B cell (primary cell): Measurements from ENCODE around the gene SLC8A3. TPM values are rescaled to one million over a fixed set of nuclear protein-coding genes. Genes with fewer than 3 reads are reported as not detected.

ENCODE experiments used
- ATAC-seq: fragments of 200-7000 bp; cut with Tn5 transposase; one replicate; pipeline ENCODE4 v1.10.0; 2021; ENCODE audit warnings: low read depth, mild to moderate bottlenecking, moderate number of reproducible peaks, moderate library complexity
- CTCF ChIA-PET: fragments of 350-600 bp; sonication (Branson Sonifier 250); formaldehyde crosslinking; loops from one replicate; lab custom pipeline; 2021; ENCODE audit warnings: antibody characterized with exemption, inconsistent platforms; lab: Charles Lee
- POLR2A ChIA-PET: fragments of 350-600 bp; sonication (Branson Sonifier 250); formaldehyde crosslinking; loops from one replicate; lab custom pipeline; 2021; ENCODE audit warnings: antibody characterized with exemption; lab: Charles Lee
- DNase-seq: peaks from one replicate; pipeline ENCODE4 v3.0.0; 2013
- H2AFZ ChIP-seq: 2 replicates; pipeline ENCODE4 v1.6.1; 2012; ENCODE audit warnings: mild to moderate bottlenecking, low read depth, low read length; ENCODE audit not compliant: insufficient read depth, poor library complexity, severe bottlenecking
- H3K27ac ChIP-seq, 2 donors: 1 replicate in 1 of 2; 2 replicates in 1 of 2; pipeline ENCODE4 v1.5.1; 2012 to 2013; ENCODE audit warnings: low read length in 2 of 2, mild to moderate bottlenecking in 2 of 2, moderate library complexity in 1 of 2
- H3K27me3 ChIP-seq, 4 experiments: fragments of 200-600 bp in 1 of 4; sonication (generic) in 1 of 4; replicated peaks in 1 of 4; 1 replicate in 2 of 4; 2 replicates in 2 of 4; pipeline versions ENCODE4 v1.6.1 to v1.7.0; 2013 to 2016; ENCODE audit warnings: low read length in 3 of 4, mild to moderate bottlenecking in 2 of 4, mixed read lengths in 1 of 4, moderate library complexity in 1 of 4; ENCODE audit not compliant: insufficient read depth in 4 of 4, control insufficient read depth in 3 of 4; ENCODE audit errors: control extremely low read depth in 1 of 4
- H3K36me3 ChIP-seq, 2 experiments: replicated peaks in 1 of 2; 1 replicate in 1 of 2; 2 replicates in 1 of 2; pipeline versions ENCODE4 v1.6.1 to v1.7.1; 2013; ENCODE audit warnings: low read length in 1 of 2; ENCODE audit not compliant: insufficient read depth in 2 of 2, control insufficient read depth in 1 of 2; ENCODE audit errors: control extremely low read depth in 1 of 2, extremely low read depth in 1 of 2
- H3K4me1 ChIP-seq, 2 donors: fragments of 200-600 bp in 1 of 2; sonication (generic) in 1 of 2; 1 replicate in 1 of 2; 2 replicates in 1 of 2; pipeline versions ENCODE4 v1.5.1 to v1.6.1; 2013 to 2017; ENCODE audit warnings: low read length in 2 of 2; ENCODE audit not compliant: control insufficient read depth in 2 of 2, insufficient read depth in 2 of 2
- H3K4me2 ChIP-seq: replicated peaks from 2 replicates; pipeline ENCODE3; 2012; ENCODE audit warnings: mild to moderate bottlenecking, low read depth, low read length; ENCODE audit not compliant: poor library complexity, severe bottlenecking
- H3K4me3 ChIP-seq, 5 experiments: fragments of 200-600 bp in 1 of 5; sonication (generic) in 1 of 5; 1 replicate in 3 of 5; 2 replicates in 2 of 5; pipeline versions ENCODE4 v1.5.1 to v1.7.0; 2011 to 2016; ENCODE audit warnings: low read length in 4 of 5, mild to moderate bottlenecking in 4 of 5, low read depth in 2 of 5, control low read depth in 1 of 5, moderate library complexity in 1 of 5; ENCODE audit not compliant: insufficient read depth in 1 of 5; ENCODE audit errors: control extremely low read depth in 1 of 5, extremely low read depth in 1 of 5
- H3K79me2 ChIP-seq: fragments of 200-600 bp; sonication (generic); one replicate; pipeline ENCODE4 v1.6.0; 2016; ENCODE audit warnings: low read length; ENCODE audit not compliant: control insufficient read depth, insufficient read depth
- H3K9ac ChIP-seq: fragments of 200-600 bp; sonication (generic); 2 replicates; pipeline ENCODE4 v1.6.1; 2017; ENCODE audit warnings: mild to moderate bottlenecking, low read length, moderate library complexity
- H3K9me3 ChIP-seq, 3 donors: one replicate each; pipeline versions ENCODE4 v1.6.1 to v1.7.1; 2013; ENCODE audit warnings: low read length in 2 of 3; ENCODE audit not compliant: control insufficient read depth in 2 of 3, insufficient read depth in 1 of 3; ENCODE audit errors: control extremely low read depth in 1 of 3
- H4K20me1 ChIP-seq: 2 replicates; pipeline ENCODE4 v1.6.0; 2012; ENCODE audit warnings: mild to moderate bottlenecking, low read length; ENCODE audit not compliant: insufficient read depth, control insufficient read depth, poor library complexity, severe bottlenecking
- H3K27ac Mint-ChIP-seq: one replicate; pipeline ENCODE4 v1.8.0; 2021; ENCODE audit warnings: mixed read lengths
- H3K27me3 Mint-ChIP-seq: one replicate; pipeline ENCODE4 v1.8.0; 2021; ENCODE audit warnings: mixed read lengths
- H3K4me1 Mint-ChIP-seq: one replicate; pipeline ENCODE4 v1.8.0; 2021; ENCODE audit warnings: mixed read lengths
- H3K4me3 Mint-ChIP-seq: one replicate; pipeline ENCODE4 v1.8.0; 2021; ENCODE audit warnings: mixed read lengths
- H3K9me3 Mint-ChIP-seq: one replicate; pipeline ENCODE4 v1.8.0; 2022; ENCODE audit warnings: mixed read lengths; ENCODE audit not compliant: insufficient read depth
- EZH2 ChIP-seq: IDR thresholded peaks from 2 replicates; pipeline ENCODE4 v1.6.1; 2012; ENCODE audit warnings: borderline replicate concordance, low read depth, mild to moderate bottlenecking, moderate library complexity, low read length; ENCODE audit not compliant: insufficient read depth, poor library complexity, severe bottlenecking
- WGBS: methylation state at CpG from one replicate; pipeline ENCODE4 v1.1.5; 2013; ENCODE audit warnings: missing lambda C conversion rate; ENCODE audit not compliant: insufficient coverage; 5-methylcytosine and 5-hydroxymethylcytosine counted together
- intact Hi-C: fragments of 100-400 bp; cut with micrococcal nuclease; formaldehyde crosslinking; loops from one replicate; pipeline ENCODE4 v1.10.0; 2022
- polyA plus RNA-seq: library from polyadenylated mRNA; depleted of rRNA; stranded (reverse); fragments of >200 nt; gene quantifications from 2 replicates; pipeline ENCODE4 v1.2.3, GENCODE V29; 2012
- total RNA-seq, 2 donors: library from RNA; stranded (reverse); fragments of 120-200 nt in 1 of 2; gene quantifications; 1 replicate in 1 of 2; 2 replicates in 1 of 2; pipeline versions ENCODE4 v1.2.3 to v1.2.4, GENCODE V29; 2013 to 2022
- TF ChIP-seq, protein P1 (sequence below): fragments of 200-600 bp; IDR thresholded peaks from one replicate; pipeline ENCODE4 v1.8.0; 2022; ENCODE audit warnings: antibody characterized with exemption, mild to moderate bottlenecking

The SLC8A3 gene
- total and polyA plus RNA-seq, 2 donors (not counting 1 experiment from before 2014, with no cell fraction given): 0.07 to 0.09 TPM

DNA sequence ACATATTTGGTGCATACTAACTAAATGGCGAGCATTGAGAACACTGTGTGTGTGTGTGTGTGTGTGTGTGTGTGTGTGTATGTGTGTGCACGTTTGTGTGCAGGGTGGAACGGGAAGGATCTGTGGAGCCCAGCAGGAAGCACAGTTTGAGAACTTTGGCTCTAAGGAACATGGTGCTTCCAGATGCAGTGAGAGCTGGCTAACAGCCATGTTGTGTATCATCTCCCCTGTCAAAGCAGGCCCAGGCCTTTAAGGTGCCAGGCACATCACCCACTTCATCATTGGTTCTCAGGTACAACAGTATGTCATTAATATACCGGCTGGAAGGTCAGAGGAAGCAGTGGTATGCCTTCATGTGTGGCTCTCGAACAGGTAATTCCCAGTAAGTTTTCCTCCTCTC, 72.5 kb downstream of the SLC8A3 start:
- no peak overlapping the region for H3K9ac ChIP-seq
- H3K27ac Mint-ChIP-seq: no peak overlapping the region
- no peaks in the 10 kb centered on the region for H3K9me3 Mint-ChIP-seq
- CTCF ChIA-PET: interaction anchor here (1.6 kb wide), 1 partner anchor 88 kb away, joined by 3 read pairs; no protein-coding TSS in a partner anchor
- H3K27me3 ChIP-seq: peaks cover 0 to 4% (median 0%) of the 10 kb centered on the region in 4 experiments
- H2AFZ ChIP-seq: no peak overlapping the region
- DNase-seq: no peak
- no peak overlapping the region for H3K4me2 ChIP-seq
- POLR2A ChIA-PET: no interaction called here
- intact Hi-C loops: no loop called here
- peaks cover 14% of the 10 kb centered on the region for H3K27me3 Mint-ChIP-seq
- no peaks in the 10 kb centered on the region for H3K79me2 ChIP-seq
- peaks cover 5% of the 10 kb centered on the region for H3K4me1 Mint-ChIP-seq
- no peaks in the 10 kb centered on the region for H3K36me3 ChIP-seq
- TF ChIP-seq EZH2: no peak
- TF ChIP-seq, protein P1, sequence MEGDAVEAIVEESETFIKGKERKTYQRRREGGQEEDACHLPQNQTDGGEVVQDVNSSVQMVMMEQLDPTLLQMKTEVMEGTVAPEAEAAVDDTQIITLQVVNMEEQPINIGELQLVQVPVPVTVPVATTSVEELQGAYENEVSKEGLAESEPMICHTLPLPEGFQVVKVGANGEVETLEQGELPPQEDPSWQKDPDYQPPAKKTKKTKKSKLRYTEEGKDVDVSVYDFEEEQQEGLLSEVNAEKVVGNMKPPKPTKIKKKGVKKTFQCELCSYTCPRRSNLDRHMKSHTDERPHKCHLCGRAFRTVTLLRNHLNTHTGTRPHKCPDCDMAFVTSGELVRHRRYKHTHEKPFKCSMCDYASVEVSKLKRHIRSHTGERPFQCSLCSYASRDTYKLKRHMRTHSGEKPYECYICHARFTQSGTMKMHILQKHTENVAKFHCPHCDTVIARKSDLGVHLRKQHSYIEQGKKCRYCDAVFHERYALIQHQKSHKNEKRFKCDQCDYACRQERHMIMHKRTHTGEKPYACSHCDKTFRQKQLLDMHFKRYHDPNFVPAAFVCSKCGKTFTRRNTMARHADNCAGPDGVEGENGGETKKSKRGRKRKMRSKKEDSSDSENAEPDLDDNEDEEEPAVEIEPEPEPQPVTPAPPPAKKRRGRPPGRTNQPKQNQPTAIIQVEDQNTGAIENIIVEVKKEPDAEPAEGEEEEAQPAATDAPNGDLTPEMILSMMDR: no peak
- ATAC-seq: no peak
- 78% methylated on average over 4 of the region's 5 CpGs for WGBS
- no peak overlapping the region for H3K27ac ChIP-seq
- H3K4me3 Mint-ChIP-seq: no peak overlapping the region
- H3K9me3 ChIP-seq: no peaks in the 10 kb centered on the region
- no peaks in the 10 kb centered on the region for H4K20me1 ChIP-seq
- H3K4me3 ChIP-seq: no peak overlapping the region
- no peaks in the 10 kb centered on the region for H3K4me1 ChIP-seq

DNA sequence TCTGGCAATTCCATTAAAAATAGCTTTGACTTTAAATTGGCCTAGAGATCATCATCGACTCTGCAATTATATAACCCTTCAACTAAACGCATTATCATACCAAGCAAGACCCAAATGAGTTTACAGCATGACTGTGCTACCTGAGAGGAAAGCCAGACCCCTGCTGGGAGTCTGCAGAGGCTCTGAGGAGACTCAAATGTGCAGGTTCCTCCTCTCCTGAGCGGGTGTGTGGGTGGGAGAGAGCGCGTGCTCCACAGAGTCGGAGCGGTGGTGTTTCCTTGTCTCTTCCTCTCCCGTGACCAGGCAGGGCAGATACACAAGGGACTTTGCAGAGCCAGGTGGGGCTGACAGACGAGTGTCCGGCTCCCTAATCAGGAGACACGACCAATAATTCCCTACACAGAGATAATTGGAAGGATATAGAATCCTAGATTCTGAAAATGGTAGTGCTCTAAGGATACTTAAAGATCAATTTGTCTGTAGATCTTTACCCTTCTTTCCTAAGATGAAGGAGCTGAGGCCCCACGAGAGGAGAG, 74.1 kb downstream of the SLC8A3 start:
- TF ChIP-seq, protein P1: no peak
- no peak for TF ChIP-seq EZH2
- no peak overlapping the region for H3K27ac Mint-ChIP-seq
- POLR2A ChIA-PET: no interaction called here

More for the DNA sequence above, 74.1 kb downstream of the SLC8A3 start:
- ATAC-seq (no peak), DNase-seq (no peak)
- H3K4me1 ChIP-seq: no peaks in the 10 kb centered on the region
- H3K36me3 ChIP-seq: no peaks in the 10 kb centered on the region
- no peak overlapping the region for H3K27ac ChIP-seq
- Mint-ChIP-seq H3K4me3 (no peak overlapping the region), H3K9me3 (no peaks in the 10 kb centered on the region), H3K4me1 (peaks cover 5% of the 10 kb centered on the region), H3K27me3 (peaks cover 14% of the 10 kb centered on the region)
- no peak overlapping the region for H3K4me2 ChIP-seq
- H2AFZ ChIP-seq: no peak overlapping the region
- no peaks in the 10 kb centered on the region for H4K20me1 ChIP-seq
- no peaks in the 10 kb centered on the region for H3K79me2 ChIP-seq
- intact Hi-C loops: no loop called here
- CTCF ChIA-PET: no interaction called here
- peaks cover 0 to 4% (median 0%) of the 10 kb centered on the region in 4 experiments for H3K27me3 ChIP-seq
- no peaks in the 10 kb centered on the region for H3K9me3 ChIP-seq
- H3K9ac ChIP-seq: no peak overlapping the region
- H3K4me3 ChIP-seq: no peak overlapping the region
- 89% methylated on average over 3 of the region's 12 CpGs for WGBS
